CD4-positive, alpha-beta T cell (primary cell): Measurements from ENCODE around the gene U2AF1L4. TPM values are rescaled to one million over a fixed set of nuclear protein-coding genes. Genes with fewer than 3 reads are reported as not detected.

ENCODE experiments used
- ATAC-seq: fragments of 200-7000 bp; cut with Tn5 transposase; one replicate; pipeline ENCODE4 v1.10.0; 2022; ENCODE audit warnings: mild to moderate bottlenecking; ENCODE audit not compliant: poor library complexity
- CTCF ChIA-PET: fragments of 350-600 bp; sonication (Branson Sonifier 250); formaldehyde crosslinking; loops from one replicate; lab custom pipeline; 2021; ENCODE audit warnings: antibody characterized with exemption, inconsistent platforms; lab: Charles Lee
- POLR2A ChIA-PET: fragments of 350-600 bp; sonication (Branson Sonifier 250); formaldehyde crosslinking; loops from one replicate; lab custom pipeline; 2021; ENCODE audit warnings: antibody characterized with exemption, inconsistent platforms; lab: Charles Lee
- DNase-seq, 14 experiments: peaks; one replicate each; pipeline ENCODE4 v3.0.0-alpha.2; 2013 to 2020; ENCODE audit warnings: mixed read lengths in 2 of 14
- H3K27ac ChIP-seq, 2 donors: one replicate each; pipeline versions ENCODE4 v1.5.1 to v1.7.0; 2013; ENCODE audit warnings: low read length in 2 of 2, low read depth in 1 of 2, mild to moderate bottlenecking in 1 of 2
- H3K27me3 ChIP-seq, 2 experiments: 1 replicate in 1 of 2; 2 replicates in 1 of 2; pipeline versions ENCODE4 v1.6.1 to v1.7.0; 2013; ENCODE audit warnings: low read length in 2 of 2, control low read depth in 1 of 2, mild to moderate bottlenecking in 1 of 2, moderate library complexity in 1 of 2; ENCODE audit not compliant: insufficient read depth in 2 of 2, control insufficient read depth in 1 of 2
- H3K36me3 ChIP-seq: one replicate; pipeline ENCODE4 v1.6.1; 2013; ENCODE audit warnings: low read length, control low read depth; ENCODE audit not compliant: insufficient read depth
- H3K4me1 ChIP-seq: one replicate; pipeline ENCODE4 v1.6.1; 2013; ENCODE audit warnings: low read length, control low read depth; ENCODE audit not compliant: insufficient read depth
- H3K4me3 ChIP-seq: one replicate; pipeline ENCODE4 v1.5.1; 2013; ENCODE audit warnings: mild to moderate bottlenecking, low read length, moderate library complexity
- H3K9me3 ChIP-seq, 2 experiments: 1 replicate in 1 of 2; 2 replicates in 1 of 2; pipeline versions ENCODE4 v1.6.1 to v1.7.0; 2013; ENCODE audit warnings: low read length in 2 of 2, mild to moderate bottlenecking in 2 of 2, control low read depth in 1 of 2, moderate library complexity in 1 of 2; ENCODE audit not compliant: control insufficient read depth in 1 of 2, insufficient read depth in 1 of 2
- H3K27ac Mint-ChIP-seq: one replicate; pipeline ENCODE4 v1.8.0; 2020; ENCODE audit warnings: mixed read lengths
- H3K27me3 Mint-ChIP-seq: one replicate; pipeline ENCODE4 v1.8.0; 2021; ENCODE audit warnings: mixed read lengths
- H3K36me3 Mint-ChIP-seq: one replicate; pipeline ENCODE4 v1.8.0; 2021; ENCODE audit warnings: low read depth, mixed read lengths
- H3K4me1 Mint-ChIP-seq: one replicate; pipeline ENCODE4 v1.8.0; 2021; ENCODE audit warnings: low read depth, mixed read lengths
- H3K4me3 Mint-ChIP-seq: one replicate; pipeline ENCODE4 v1.8.0; 2020; ENCODE audit warnings: mild to moderate bottlenecking, mixed read lengths
- H3K9me3 Mint-ChIP-seq: one replicate; pipeline ENCODE4 v1.8.0; 2020; ENCODE audit warnings: mixed read lengths
- intact Hi-C, 2 experiments: fragments of 100-400 bp; cut with DNase I in 1 of 2; cut with micrococcal nuclease in 1 of 2; formaldehyde crosslinking; loops; one replicate each; pipeline versions ENCODE4 v1.15.1 to v1.9.0; 2023 to 2025; cut with DNase I, micrococcal nuclease
- total RNA-seq, 174 experiments: library from RNA in 2 of 174; stranded (reverse) in 2 of 174; gene quantifications; one replicate each; pipeline ENCODE4 v1.2.3 and lab custom pipeline; 2021 to 2026
- TF ChIP-seq, protein P1 (sequence below): fragments of 200-600 bp; IDR thresholded peaks from one replicate; pipeline ENCODE4 v1.8.0; 2022; ENCODE audit warnings: antibody characterized with exemption, mild to moderate bottlenecking

U2AF1L4 gene
- total RNA-seq, 2 experiments from 2014 or later = 74.6 to 85.8 TPM

DNA sequence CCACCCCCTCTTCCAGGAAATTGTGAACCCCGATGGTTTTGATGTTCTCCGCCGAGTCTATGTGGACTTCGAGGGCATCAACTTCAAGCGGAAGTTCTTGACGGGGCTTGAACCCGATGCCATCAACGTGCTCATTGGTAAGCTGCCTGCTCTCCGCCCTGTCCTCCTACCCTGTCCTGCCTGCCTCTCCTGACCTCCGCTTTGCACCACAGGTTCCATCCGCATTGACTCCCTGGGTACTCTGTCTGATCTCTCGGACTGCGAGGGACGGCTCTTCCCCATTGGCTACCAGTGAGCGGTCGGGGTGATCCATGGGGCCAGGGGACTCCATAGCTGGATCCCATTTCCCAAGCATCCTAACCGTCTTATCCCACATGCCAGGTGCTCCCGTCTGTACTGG lies 14.9 kb downstream of the U2AF1L4 start:
- no peak overlapping the region for H3K27ac ChIP-seq
- ChIA-PET POLR2A (interaction anchor here (1.8 kb wide), 1 partner anchor 10 kb away, joined by 5 read pairs; no protein-coding TSS in a partner anchor), CTCF (no interaction called here)
- Mint-ChIP-seq H3K4me1 (peaks cover 12% of the 10 kb centered on the region), H3K27me3 (no peaks in the 10 kb centered on the region), H3K27ac (no peak overlapping the region), H3K9me3 (no peaks in the 10 kb centered on the region), H3K4me3 (no peak overlapping the region), H3K36me3 (peaks cover 82% of the 10 kb centered on the region)
- no peak overlapping the region for H3K4me3 ChIP-seq
- intact Hi-C loops = no loop called here
- no peaks in the 10 kb centered on the region for H3K27me3 ChIP-seq
- no peak for DNase-seq
- no peak for ATAC-seq
- no peaks in the 10 kb centered on the region for H3K9me3 ChIP-seq
- TF ChIP-seq, protein P1, sequence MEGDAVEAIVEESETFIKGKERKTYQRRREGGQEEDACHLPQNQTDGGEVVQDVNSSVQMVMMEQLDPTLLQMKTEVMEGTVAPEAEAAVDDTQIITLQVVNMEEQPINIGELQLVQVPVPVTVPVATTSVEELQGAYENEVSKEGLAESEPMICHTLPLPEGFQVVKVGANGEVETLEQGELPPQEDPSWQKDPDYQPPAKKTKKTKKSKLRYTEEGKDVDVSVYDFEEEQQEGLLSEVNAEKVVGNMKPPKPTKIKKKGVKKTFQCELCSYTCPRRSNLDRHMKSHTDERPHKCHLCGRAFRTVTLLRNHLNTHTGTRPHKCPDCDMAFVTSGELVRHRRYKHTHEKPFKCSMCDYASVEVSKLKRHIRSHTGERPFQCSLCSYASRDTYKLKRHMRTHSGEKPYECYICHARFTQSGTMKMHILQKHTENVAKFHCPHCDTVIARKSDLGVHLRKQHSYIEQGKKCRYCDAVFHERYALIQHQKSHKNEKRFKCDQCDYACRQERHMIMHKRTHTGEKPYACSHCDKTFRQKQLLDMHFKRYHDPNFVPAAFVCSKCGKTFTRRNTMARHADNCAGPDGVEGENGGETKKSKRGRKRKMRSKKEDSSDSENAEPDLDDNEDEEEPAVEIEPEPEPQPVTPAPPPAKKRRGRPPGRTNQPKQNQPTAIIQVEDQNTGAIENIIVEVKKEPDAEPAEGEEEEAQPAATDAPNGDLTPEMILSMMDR = no peak
- H3K4me1 ChIP-seq = no peaks in the 10 kb centered on the region
- H3K36me3 ChIP-seq = peaks cover 94% of the 10 kb centered on the region

GRCh38 chr19:35729763-35730162 lies 15.5 kb downstream of the U2AF1L4 start:
- Histone ChIP-seq H3K4me3 (no peak overlapping the region), H3K36me3 (peaks cover 94% of the 10 kb centered on the region), H3K27me3 (no peaks in the 10 kb centered on the region), H3K9me3 (no peaks in the 10 kb centered on the region), H3K4me1 (no peaks in the 10 kb centered on the region), H3K27ac (no peak overlapping the region)
- no peak for DNase-seq
- intact Hi-C loops = no loop called here
- no peak for ATAC-seq
- H3K27ac Mint-ChIP-seq = no peak overlapping the region
- H3K4me3 Mint-ChIP-seq = no peak overlapping the region
- no peaks in the 10 kb centered on the region for H3K9me3 Mint-ChIP-seq
- peaks cover 10% of the 10 kb centered on the region for H3K4me1 Mint-ChIP-seq
- no peaks in the 10 kb centered on the region for H3K27me3 Mint-ChIP-seq
- peaks cover 82% of the 10 kb centered on the region for H3K36me3 Mint-ChIP-seq
- ChIA-PET POLR2A (interaction anchor here (1.3 to 1.8 kb wide), 2 partner anchors 11 kb away, joined by 4 to 5 read pairs; no protein-coding TSS in a partner anchor), CTCF (no interaction called here)
- TF ChIP-seq, protein P1 = no peak

GRCh38 chr19:35729021-35729420 lies 16.2 kb downstream of the U2AF1L4 start:
- Mint-ChIP-seq H3K4me1 (peaks cover 2% of the 10 kb centered on the region), H3K36me3 (peaks cover 82% of the 10 kb centered on the region), H3K4me3 (no peak overlapping the region), H3K27ac (no peak overlapping the region), H3K27me3 (no peaks in the 10 kb centered on the region), H3K9me3 (no peaks in the 10 kb centered on the region)
- Histone ChIP-seq H3K36me3 (peaks cover 98% of the 10 kb centered on the region), H3K4me3 (no peak overlapping the region), H3K27me3 (no peaks in the 10 kb centered on the region), H3K4me1 (no peaks in the 10 kb centered on the region), H3K27ac (no peak overlapping the region), H3K9me3 (no peaks in the 10 kb centered on the region)
- intact Hi-C loops = no loop called here
- no peak for ATAC-seq
- TF ChIP-seq, protein P1 = no peak
- CTCF ChIA-PET = no interaction called here
- DNase-seq = no peak
- POLR2A ChIA-PET = interaction anchor here (1.3 kb wide), 1 partner anchor 11 kb away, joined by 4 read pairs; no protein-coding TSS in a partner anchor
